ENCODE data around the gene DCP1B. TPM values are rescaled to one million over a fixed set of nuclear protein-coding genes. Genes with fewer than 3 reads are reported as not detected.

Gene DCP1B
- total and polyA plus RNA-seq, 2 donors (not counting 1 experiment from before 2014, with no cell fraction given) = 12.3 to 18.0 TPM

DNA sequence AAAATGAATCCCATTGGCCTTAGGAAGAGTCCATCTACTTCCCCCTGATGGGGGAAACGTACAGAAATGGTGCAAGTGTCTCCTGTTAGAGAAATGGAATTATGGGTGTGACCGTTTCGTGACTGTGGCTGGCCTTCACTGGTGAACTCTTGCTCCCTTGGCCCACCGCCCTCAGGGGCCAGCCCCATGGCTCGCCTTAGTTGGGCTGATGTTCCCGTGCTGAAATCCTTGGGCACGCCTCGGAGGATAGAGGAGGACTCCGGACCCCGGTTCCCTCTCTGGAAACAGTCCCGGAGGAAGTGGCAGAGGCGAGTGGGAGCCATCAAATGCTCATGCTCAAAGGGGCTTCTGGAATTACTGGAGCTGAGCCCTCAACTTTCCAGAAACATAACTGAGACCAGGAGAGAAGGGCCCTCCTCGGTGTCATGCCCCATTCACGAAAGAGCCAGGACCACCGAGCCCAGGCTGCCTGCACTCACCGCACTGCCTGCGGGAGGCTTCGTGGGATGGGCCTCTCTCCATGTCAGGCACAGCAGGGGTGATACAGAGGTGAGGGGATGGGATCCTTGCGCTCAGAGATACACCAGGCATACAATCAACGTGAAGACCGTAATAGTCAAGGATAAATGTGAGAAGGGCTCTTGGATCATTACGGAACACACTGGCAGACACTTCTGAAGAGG, 75.7 kb downstream of the DCP1B start:
- POLR2A ChIA-PET = interaction anchor here (0.6 kb wide), 1 partner anchor 130 kb away, joined by 3 read pairs; no protein-coding TSS in a partner anchor

More for the DNA sequence above, 75.7 kb downstream of the DCP1B start:
- ATAC-seq (ENCODE audit: low read depth) = no peak
- no peak overlapping the region for H3K4me3 ChIP-seq (ENCODE audit: control extremely low read depth in 1 of 5, extremely low read depth in 1 of 5, insufficient read depth in 1 of 5, low read depth in 2 of 5, low read length in 4 of 5)
- intact Hi-C loops (cut with micrococcal nuclease) = no loop called here
- no peak overlapping the region for H3K27ac ChIP-seq (ENCODE audit: low read length in 2 of 2)
- H4K20me1 ChIP-seq (ENCODE audit: control insufficient read depth, insufficient read depth, low read length, poor library complexity, severe bottlenecking) = no peaks in the 10 kb centered on the region
- H3K4me1 Mint-ChIP-seq = peaks cover 74% of the 10 kb centered on the region
- H3K9me3 Mint-ChIP-seq (ENCODE audit: insufficient read depth) = no peaks in the 10 kb centered on the region
- H3K27me3 ChIP-seq (replicated peaks in 1 of 4; ENCODE audit: control extremely low read depth in 1 of 4, control insufficient read depth in 3 of 4, insufficient read depth in 4 of 4, low read length in 3 of 4) = no peaks in the 10 kb centered on the region
- no peak overlapping the region for H3K4me3 Mint-ChIP-seq
- no peak overlapping the region for H3K9ac ChIP-seq (ENCODE audit: low read length)
- no peak overlapping the region for H3K27ac Mint-ChIP-seq
- H3K4me2 ChIP-seq (replicated peaks; ENCODE audit: low read depth, low read length, poor library complexity, severe bottlenecking) = no peak overlapping the region
- H2AFZ ChIP-seq (ENCODE audit: insufficient read depth, low read depth, low read length, poor library complexity, severe bottlenecking) = no peak overlapping the region
- H3K9me3 ChIP-seq (ENCODE audit: control extremely low read depth in 1 of 3, control insufficient read depth in 2 of 3, insufficient read depth in 1 of 3, low read length in 2 of 3) = no peaks in the 10 kb centered on the region
- peaks cover 64 to 76% of the 10 kb centered on the region in 2 donors for H3K4me1 ChIP-seq (ENCODE audit: control insufficient read depth in 2 of 2, insufficient read depth in 2 of 2, low read length in 2 of 2)
- H3K36me3 ChIP-seq (replicated peaks in 1 of 2; ENCODE audit: control extremely low read depth in 1 of 2, control insufficient read depth in 1 of 2, extremely low read depth in 1 of 2, insufficient read depth in 2 of 2, low read length in 1 of 2) = no peaks in the 10 kb centered on the region
- CTCF ChIA-PET = interaction anchor here (6.9 kb wide), 1 partner anchor 10 kb away, joined by 63 read pairs; no protein-coding TSS in a partner anchor
- no peaks in the 10 kb centered on the region for H3K27me3 Mint-ChIP-seq
- no peaks in the 10 kb centered on the region for H3K79me2 ChIP-seq (ENCODE audit: control insufficient read depth, insufficient read depth, low read length)
- 97% methylated on average over 20 of the region's 22 CpGs for WGBS (ENCODE audit: insufficient coverage)
- no peak for DNase-seq
- TF ChIP-seq CTCF (IDR thresholded peaks at IDR 0.05) (no peak), EZH2 (IDR thresholded peaks at IDR 0.05; ENCODE audit: borderline replicate concordance, insufficient read depth, low read depth, low read length, poor library complexity, severe bottlenecking) (no peak)
